HG02938 (cell line): ENCODE data around the gene MDC1.
"Not testable (repeated sequence)": the region's sequence is repeated elsewhere in the genome, so short reads cannot be mapped to it uniquely, and the experiment has no call there.

Experiments
- ATAC-seq: cut with Tn5 transposase; IDR thresholded peaks from one replicate; pipeline ENCODE4 v1.9.1; 2021; ENCODE audit warnings: mild to moderate bottlenecking, moderate library complexity; ENCODE audit not compliant: unreplicated experiment

Gene MDC1, protein sequence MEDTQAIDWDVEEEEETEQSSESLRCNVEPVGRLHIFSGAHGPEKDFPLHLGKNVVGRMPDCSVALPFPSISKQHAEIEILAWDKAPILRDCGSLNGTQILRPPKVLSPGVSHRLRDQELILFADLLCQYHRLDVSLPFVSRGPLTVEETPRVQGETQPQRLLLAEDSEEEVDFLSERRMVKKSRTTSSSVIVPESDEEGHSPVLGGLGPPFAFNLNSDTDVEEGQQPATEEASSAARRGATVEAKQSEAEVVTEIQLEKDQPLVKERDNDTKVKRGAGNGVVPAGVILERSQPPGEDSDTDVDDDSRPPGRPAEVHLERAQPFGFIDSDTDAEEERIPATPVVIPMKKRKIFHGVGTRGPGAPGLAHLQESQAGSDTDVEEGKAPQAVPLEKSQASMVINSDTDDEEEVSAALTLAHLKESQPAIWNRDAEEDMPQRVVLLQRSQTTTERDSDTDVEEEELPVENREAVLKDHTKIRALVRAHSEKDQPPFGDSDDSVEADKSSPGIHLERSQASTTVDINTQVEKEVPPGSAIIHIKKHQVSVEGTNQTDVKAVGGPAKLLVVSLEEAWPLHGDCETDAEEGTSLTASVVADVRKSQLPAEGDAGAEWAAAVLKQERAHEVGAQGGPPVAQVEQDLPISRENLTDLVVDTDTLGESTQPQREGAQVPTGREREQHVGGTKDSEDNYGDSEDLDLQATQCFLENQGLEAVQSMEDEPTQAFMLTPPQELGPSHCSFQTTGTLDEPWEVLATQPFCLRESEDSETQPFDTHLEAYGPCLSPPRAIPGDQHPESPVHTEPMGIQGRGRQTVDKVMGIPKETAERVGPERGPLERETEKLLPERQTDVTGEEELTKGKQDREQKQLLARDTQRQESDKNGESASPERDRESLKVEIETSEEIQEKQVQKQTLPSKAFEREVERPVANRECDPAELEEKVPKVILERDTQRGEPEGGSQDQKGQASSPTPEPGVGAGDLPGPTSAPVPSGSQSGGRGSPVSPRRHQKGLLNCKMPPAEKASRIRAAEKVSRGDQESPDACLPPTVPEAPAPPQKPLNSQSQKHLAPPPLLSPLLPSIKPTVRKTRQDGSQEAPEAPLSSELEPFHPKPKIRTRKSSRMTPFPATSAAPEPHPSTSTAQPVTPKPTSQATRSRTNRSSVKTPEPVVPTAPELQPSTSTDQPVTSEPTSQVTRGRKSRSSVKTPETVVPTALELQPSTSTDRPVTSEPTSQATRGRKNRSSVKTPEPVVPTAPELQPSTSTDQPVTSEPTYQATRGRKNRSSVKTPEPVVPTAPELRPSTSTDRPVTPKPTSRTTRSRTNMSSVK (N-terminal part only)

GRCh38 chr6:30717129-30717844 is at the start of gene MDC1:
MDC1 (minus strand) TSS chr6:30717281; CDS start chr6:30715175, 2,106 bp downstream.
- ATAC-seq: peak; percentile 73

GRCh38 chr6:30766461-30767157 is 49.5 kb upstream of the MDC1 start:
- ATAC-seq: no peak

DNA sequence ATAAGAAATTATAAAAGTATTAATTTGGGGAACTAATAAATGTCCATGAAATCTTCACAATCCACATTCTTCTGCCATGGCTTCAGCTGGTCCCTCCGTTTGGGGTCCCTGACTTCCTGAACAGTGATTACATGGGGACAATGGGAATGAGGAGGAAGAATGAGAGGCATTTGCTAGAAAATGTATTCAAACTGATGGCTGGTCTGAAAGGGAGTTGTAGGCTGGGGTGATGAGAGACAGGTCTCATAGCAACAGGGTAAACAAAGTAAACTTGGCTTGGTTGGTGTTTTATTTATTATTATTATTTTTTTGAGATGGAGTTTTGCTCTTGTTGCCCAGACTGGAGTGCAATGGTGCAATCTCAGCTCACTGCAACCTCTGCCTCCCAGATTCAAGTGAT is 48.4 kb upstream of the MDC1 start:
- not testable (repeated sequence) for ATAC-seq

GRCh38 chr6:30764490-30765043 is 47.5 kb upstream of the MDC1 start:
- not testable (repeated sequence) for ATAC-seq

DNA sequence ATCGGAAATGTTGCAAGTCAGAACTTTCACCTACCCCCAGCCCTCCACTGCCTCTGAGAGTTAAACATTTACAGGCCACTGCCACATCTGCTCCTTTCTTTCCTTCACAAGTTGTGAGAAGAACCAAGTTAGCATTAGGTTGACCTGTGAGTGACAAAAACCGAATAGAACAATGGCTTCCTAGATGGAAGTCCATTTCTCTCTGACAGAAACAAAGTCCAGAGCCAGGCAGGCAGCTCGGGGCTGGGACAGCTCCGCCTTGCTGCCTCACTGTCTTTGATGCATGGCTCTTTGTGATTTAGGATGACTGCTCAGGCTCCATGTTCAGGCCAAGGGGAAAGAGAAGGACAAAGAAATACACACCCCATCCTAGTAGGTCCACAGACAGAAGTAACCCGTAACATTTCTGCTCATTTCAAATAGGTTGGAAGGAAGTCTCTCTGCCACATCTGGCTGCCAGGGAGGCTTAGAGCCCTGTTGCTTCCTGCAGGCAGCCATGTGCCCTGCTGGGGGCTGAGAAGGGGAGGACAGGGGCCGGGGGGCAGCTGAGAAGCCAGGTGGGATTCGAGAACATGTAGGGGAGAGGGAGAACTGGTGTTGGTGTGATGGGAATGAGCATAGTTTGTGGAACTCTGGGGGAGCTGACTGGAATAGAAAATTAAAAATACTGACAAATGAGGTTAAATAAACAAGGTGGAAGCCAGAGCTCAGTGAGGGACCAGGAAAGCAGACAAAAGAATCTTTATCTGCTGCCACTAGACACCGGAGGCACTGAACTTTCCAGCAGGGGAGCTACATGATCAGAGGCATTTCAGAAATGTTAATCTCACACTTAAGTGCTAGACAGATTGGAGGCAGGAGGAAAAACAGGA is 46.8 kb upstream of the MDC1 start:
- no peak for ATAC-seq

GRCh38 chr6:30763155-30763617 is 46.1 kb upstream of the MDC1 start:
- no peak for ATAC-seq

DNA sequence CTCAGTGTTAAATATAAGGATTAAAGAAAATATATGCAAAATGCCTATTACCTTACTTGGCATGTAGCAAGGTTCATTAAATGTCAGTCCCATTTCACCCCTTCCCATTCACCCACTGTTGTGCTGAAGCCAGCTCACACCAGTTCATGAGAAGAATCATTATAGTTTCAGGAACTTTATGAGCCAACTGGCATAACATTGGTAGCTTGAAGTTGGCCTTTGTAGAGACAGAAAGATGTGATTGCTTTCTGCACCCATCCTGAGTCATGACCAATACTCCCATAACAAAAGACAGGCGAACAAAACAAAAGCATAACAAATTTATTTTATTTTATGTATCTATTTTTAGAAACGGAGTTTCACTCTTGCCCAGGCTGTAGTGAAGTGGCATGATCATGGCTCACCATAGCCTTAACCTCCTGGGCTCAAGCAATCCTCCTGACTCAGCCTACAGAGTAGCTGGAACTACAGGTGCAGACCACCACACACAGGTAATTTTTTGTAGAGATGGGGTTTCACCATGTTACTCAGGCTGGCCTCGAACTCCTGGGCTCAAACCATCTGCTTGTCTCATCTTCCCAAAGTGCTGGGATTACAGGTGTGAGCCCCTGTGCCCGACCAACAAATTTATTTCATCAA is 44.8 kb upstream of the MDC1 start:
- ATAC-seq: no peak

DNA sequence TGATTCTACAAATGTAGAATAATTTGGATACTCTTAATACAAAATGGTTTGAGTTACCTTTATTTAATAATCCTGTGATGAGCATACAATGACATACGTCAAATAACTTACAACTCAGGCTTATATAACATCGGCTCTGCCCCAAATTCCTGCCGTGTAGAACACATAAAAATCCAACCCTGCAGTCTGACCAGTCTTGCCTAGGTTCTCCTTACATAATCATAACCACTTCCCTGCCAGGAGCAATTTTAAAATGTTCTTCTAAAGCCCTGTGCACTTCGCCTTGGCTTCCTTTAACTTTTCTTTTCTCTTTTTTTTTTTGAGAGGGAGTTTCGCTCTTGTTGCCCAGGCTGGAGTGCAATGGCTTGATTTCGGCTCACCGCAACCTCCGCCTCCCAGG is 43.5 kb upstream of the MDC1 start:
- no peak for ATAC-seq

DNA sequence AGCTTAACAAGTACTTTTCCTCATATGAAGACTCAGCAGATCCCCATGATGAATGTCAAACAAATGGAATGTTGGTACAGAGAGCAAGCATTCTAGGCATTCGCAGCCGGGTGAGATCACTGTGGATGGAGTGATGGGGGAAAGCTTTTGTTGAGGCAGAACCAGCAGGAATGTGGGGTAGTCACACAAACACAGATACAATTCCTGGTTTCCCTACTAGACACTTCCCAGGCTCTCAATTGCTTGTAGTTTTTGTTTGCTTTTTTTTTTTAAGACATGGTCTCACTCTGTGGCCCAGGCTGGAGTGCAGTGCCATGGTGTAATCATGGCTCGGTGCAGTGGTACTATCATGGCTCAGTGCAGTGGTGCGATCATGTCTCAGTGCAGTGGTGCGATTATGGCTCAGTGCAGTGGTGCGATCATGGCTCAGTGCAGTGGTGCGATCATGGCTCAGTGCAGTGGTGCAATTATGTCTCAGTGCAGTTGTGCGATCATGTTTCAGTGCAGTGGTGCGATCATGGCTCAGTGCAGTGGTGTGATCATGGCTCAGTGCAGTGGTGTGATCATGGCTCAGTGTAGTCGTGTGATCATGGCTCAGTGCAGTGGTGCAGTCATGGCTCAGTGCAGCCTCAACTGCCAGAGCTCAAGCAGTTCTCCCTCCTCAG is 42.6 kb upstream of the MDC1 start:
- no peak for ATAC-seq

DNA sequence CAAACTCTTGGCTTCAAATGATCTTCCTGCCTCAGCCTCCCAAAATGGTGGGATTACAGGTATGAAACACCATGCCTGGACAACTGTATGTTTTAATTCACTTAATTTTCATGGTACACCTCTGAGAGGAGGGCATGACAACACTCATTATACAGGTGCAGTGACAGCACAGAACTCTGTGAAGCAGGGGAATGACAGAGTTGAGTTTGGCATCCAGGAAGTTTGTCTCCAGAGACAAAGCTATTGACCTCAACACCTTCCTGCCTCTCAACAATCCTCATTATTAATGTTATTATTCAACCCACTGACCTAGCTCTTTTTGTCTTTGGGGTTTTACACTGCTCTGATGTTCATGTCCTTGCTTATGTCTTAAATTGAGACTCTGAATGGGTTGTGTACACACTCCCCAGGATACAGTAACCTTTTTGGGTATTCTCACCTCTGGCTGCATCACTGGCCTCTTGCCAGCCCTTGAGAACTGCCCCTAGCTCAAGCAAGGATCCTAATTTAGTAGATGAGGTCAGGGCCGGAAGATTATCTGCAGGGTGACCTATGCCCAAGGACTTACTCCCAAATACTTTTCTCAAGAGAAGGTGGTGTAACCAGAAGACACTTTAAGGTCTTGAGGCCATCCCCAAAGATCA is 40.3 kb upstream of the MDC1 start:
- ATAC-seq: no peak

DNA sequence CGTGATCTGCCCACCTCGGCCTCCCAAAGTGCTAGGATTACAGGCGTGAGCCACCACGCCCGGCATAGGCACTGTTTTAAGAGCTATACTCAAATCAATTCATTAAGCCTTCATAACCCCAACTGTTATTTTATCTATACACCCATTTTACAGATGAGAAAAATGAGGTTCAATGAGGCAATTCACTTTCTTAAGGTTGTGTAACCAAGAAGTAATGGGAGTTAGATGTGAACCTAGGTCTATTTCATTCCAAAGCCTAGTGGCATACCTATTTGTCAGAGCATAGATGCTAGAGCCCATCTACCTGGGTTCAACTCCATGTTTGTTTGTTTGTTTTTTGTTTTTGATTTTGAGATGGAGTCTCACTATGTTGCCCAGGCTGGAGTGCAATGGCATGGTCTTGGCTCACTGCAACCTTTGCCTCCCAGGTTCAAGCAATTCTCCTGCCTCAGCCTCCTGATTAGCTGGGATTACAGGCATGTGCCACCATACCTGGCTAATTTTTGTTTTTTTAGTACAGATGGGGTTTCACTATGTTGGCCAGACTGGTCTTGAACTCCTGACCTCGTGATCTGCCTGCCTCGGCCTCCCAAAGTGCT is 39.4 kb upstream of the MDC1 start:
- not testable (repeated sequence) for ATAC-seq

DNA sequence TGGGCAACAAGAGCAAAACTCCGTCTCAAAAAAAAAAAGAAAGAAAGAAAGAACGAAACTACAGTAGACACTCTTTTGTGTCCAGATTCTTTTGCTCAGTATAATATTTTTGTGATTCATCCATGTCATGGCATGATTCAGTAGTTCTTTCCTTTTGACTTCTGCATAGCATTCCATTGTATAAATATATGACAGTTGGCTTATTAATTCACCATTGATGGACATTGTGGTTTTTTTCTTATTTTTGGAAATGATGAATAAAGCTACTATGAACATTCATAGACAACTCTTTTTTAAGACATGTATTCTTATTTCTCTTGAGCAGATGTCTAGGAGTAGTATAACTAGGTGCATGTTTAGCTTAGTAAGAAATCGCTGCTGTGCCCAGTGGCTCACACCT is 37.5 kb upstream of the MDC1 start:
- no peak for ATAC-seq

DNA sequence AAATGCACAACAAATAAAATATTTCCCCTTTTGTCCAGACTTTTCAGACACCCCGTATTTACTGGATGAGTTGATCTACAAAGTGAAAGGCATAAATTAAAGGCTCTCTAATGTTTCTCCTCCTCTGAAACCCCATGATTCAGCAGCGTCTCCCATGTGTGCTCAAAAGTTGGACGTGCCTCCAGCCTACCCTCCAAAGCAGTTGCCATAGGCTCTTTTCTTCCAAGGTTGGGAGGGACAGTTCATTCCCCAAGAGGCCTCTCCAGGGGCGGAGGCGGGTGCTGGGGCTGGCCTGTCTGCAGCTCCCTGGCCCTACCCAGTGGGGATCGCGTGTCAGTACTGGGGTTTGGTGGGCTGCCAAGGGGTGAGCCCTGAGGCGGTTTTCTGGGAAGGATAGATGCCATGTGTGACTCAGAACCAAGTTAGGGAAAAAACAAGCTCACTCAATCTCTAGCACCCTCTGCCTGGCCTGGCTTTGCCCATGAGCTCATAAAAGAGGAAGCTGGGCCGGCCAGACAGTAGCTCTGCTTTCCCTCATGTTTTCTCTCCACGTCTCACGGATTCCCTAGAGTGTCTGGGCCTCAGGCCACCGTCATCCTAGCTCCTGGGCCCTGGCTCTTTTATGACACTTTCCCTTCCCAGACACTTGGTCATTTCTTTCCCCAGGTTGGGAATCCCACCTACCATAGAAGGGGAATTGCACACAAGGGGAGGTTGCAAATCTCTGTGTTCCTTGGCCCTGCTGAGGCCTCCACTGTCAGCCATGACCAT is 35.3 kb upstream of the MDC1 start:
- ATAC-seq: no peak

DNA sequence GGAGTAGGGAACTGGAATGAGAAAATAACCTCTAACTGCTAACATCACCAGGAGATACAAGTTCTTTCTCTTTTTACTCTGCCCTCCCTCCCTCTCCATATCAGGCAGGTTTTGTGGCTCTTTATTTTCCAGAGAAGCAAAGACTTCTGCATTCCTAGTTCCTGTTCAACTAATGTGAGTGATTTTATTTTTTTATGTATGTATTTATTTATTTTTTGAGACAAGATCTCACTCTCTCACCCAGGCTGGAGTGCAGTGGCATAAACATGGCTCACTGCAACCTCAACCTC is 33.2 kb upstream of the MDC1 start:
- no peak for ATAC-seq

- ATAC-seq: no peak
These were observed 32.7 kb upstream of the MDC1 start for GRCh38 chr6:30749554-30750378.
